LoVo (cell line): Measurements from ENCODE around the gene HAGHL.

Source experiments
- DNase-seq: peaks from one replicate; pipeline ENCODE4 v3.0.0-alpha.2; 2016; ENCODE audit warnings: low spot score

HAGHL gene

DNA sequence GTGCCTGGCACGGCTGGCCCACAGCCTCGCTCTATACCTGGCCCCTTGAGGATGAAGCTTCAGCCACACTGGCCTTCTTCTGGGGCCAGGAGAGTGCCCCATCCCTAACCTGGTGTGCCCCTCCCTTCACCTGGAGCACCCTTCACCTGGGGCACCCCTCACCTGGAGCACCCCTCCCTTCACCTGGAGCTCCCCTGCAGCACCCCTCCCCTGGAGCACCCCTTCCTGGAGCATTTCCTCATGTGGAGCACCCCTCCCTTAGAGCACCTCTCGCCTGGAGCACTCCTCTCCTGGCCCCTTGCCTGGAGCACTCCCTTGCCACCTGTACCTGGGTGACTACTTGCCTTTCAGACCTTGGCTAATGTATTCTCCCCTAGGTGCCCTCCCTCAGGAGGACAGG lies 18.9 kb upstream of the HAGHL start:
- DNase-seq: no peak

DNA sequence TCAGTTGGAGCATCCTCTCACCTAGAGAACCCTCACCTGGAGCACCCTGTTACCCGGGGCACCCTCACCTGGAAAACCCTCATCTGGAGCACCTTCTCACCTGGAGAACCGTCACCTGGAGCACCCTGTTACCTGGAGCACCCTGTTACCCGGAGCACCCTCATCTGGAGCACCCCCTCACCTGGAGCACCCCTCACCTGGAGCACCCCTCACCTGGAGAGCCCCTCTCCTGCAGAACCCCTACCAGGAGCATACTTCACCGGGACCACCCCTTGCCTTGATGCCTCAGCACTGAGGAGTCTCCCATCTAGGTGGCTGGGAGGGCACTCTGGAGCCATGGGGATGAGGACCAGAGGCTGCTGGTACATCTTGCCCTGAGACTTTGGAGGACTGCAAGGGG lies 17.9 kb upstream of the HAGHL start:
- no peak for DNase-seq

DNA sequence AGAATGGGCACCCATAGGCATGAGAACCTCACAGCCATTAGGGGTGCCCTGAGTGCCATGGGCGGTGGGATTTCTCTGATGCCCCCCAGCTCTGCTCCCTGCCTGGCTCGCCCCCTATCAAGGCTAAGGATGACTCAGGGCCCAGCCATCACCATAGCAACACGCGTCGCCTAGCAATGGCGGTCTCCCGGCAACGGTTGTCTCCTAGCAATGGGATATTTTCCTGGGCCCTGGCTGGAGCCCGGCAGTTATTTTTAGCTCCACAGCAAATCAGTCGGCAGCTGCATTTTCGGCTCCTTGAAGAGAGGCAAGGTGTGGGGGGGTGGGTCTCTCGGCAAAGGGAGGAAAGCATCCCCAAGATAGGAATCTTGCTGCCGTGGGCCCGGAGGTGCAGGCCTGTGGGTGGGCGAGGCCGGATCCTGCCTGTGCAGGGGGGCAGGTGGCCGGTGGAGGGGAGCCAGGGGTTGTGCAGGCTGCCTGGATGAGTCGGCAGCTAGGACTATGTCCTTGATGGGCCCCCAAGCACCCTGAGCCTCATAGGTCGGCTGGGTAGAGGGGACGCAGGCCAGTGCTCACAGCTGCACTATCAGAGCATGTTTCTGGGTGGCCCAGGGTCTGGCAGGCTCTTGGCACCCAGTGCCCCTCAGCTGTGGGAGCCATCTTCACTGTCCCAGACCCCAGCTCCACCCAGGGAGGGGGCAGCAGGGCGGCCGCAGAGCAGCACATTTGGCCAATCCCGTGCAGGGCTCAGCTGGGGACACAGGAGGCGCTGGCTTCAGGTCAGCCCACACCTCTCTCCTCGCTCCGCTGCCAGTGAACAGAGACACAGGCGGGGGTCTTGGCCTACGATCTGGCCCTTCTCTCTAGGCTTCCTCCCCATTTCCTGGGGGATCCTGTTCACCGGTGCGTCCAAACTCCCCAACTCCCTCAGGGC lies 17.1 kb upstream of the HAGHL start:
- no peak for DNase-seq

DNA sequence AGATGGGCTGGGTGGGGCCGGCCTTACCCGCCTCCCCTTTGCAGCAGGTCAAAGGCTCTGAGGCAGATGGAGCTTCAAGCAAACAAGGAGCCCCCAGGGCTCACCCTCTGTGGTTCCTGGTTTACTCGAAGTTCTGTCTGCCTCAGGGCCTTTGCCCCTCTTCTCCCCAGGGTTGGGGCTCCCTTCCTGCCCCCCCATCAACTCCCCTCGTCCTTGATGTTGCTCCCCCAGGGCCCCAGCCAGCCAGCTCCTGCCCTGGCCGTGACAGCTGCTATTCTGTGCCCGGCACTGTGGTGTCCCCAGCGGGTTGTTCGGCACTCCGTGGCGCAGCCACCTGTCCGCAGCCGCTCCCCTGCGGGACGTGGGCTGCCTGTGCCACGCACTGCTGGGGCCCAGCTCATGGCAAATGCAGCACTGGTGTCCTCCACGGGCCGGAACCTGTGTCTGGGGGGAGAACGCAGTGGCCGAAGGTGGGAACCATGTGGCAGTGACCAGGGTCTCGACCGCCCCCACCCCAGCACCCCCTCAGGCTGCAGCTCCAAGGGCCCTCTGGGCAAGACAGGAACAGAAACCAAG lies 16.3 kb upstream of the HAGHL start:
- no peak for DNase-seq

DNA sequence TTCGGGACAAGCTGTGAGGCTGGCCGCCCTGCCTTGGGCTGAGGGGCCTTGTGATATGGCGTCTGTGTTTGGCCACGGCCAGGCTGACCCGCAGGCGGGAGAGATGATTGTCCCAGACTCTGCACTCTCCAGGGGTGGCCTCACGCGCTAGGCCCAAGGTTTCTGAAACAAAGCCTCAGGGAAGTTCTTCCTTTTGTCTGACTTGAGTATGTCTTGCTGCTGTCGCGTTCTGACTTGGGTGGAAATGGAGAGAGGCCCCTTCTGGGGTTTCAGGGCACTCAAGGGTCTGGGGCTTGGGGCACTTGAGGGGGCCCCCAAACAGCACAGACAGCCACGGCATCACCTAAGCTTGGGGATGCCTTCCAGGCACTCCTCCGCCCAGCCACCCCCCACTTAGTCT lies 15.8 kb upstream of the HAGHL start:
- no peak for DNase-seq

DNA sequence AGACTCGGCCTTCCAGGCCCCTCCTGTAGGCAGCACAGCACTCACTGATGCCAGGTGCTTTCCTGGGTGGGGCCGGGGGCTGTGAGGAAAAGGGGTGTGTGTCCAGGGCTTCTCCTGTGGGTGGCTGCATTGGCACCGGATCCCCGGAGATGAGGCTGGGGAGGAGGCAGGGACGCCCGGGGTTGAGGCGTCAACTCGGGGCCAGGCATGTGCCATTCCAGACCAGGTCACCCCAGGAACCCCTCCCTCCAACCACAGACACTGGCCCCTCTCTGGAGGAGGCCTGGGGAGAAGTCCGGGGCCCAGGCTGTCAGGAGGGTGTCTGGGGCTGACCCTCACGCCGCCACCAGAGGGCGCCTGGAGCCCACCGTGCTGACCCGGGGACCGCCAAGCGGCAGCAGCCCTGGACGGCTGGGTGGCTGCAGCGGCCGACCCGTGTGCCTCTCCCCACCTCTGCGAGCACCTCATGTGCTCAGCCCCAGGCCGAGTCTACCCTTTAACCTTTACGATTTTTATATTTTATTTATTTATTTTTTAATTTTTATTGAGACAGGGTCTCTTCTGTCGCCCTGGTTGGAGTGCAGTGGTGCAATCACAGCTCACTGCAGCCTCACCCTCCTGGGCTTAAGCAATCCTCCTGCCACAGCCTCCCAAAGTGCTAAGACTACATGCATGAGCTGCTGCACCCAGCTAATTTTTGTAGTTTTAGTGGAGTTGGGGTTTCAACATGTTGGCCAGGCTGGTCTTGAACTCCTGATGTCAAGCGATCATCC lies 15.2 kb upstream of the HAGHL start:
- DNase-seq: peak; percentile 69

DNA sequence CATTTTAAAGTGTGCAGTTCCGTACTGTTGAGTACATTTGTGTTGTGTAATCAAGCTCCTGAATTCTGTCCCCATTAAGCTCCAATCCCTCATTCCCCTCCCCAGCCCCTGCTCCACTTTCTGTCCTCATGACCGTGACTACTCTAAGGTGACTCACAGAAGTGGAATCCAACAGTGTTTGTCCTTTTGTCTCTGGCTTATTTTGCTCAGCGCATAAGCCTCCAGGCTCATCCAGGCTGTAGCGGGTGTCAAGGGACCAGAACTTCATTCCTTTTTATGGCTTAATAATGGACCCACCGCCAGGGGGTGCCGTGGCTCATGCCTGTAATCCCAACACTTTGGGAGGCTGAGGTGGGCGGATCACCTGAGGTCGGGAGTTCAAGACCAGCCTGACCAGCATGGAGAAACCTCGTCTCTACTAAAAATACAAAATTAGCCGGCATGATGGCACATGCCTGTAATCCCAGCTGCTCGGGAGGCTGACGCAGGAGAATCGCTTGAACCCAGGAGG lies 14.1 kb upstream of the HAGHL start:
- DNase-seq: peak; percentile 79

DNA sequence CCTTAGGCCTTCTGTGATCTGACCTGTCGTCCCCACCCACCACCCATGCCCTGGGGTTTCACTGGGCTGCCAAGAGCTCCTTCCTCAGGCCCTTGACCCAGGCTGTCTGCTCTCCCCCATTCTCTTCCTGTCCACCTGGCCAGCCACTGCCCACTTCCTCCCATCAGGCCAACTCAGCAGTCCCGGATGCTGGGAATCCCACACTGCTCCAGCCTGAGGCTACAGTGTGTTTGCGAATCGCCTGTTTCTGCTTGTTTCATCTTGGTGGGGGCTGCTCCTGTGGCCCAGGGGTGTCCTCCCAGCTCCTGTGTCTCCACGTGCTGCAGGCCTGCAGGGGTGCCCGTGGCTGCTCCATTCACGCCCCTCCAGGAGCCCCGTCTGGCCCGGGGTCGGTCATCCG lies 12.8 kb upstream of the HAGHL start:
- DNase-seq: no peak

DNA sequence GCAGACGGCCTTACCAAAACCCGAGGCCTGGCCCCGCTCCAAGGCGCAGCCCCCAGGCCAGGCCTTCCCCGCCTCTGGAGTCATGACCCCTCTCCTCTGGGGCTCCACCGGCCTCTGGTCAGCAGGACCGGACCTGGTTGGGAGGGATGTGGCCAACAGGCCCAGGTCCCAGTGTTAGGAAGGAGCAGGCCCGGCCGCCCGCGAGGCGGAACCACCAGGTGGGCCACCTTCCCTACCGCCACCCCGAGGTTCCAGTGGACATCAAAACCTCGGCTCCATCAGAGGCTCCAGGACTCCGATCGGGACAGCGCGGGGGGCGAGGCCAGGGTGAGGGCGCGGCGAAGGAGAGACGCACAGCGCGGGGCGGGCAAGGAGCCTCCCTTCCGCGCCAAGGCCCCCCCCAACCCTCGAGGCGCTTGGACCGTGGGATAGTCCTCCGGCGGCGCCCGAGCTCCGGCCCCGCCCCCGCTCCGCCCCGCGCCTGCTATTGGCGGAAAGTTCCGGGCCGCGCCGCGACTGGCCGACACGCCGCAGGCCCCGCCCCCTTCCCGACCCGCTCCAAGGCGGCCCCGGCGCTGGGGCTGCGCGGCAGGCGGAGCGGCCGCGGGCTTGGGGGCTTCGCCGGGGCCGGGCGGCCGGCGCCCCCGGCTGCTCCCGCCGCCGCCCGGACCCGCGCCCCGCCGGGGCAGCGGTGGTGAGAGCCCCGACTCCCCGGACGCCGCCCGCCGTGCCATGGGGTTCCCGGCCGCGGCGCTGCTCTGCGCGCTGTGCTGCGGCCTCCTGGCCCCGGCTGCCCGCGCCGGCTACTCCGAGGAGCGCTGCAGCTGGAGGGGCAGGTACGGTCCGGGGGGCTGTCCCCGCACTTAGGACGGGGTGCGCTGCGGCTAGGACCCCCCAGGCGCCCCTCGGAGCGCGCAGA lies 12.1 kb upstream of the HAGHL start, which contains the start of gene METRN:
Gene METRN, plus strand, starts transcription at position 561 of the 919 bp plus-strand sequence. Its CDS starts 172 bp downstream, at position 733.
- DNase-seq: peak; percentile 93

DNA sequence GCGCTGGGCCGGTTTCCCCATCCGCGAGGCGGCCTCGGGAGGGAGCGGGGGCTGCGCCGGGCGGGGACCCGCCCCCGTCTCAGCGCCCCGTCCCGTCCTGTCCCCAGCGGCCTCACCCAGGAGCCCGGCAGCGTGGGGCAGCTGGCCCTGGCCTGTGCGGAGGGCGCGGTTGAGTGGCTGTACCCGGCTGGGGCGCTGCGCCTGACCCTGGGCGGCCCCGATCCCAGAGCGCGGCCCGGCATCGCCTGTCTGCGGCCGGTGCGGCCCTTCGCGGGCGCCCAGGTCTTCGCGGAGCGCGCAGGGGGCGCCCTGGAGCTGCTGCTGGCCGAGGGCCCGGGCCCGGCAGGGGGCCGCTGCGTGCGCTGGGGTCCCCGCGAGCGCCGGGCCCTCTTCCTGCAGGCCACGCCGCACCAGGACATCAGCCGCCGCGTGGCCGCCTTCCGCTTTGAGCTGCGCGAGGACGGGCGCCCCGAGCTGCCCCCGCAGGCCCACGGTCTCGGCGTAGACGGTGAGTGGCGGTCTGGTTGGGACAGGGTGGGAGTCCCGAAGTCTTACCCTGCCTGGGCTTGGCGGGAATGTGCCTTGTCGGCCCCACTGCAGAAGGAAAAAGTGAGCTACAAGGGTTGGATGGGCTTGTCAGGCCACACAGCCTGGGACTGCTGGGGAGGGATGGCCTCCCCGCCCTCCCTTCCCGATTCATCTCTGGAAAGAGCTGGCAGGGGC lies 11.3 kb upstream of the HAGHL start:
- peak; percentile 49 for DNase-seq

DNA sequence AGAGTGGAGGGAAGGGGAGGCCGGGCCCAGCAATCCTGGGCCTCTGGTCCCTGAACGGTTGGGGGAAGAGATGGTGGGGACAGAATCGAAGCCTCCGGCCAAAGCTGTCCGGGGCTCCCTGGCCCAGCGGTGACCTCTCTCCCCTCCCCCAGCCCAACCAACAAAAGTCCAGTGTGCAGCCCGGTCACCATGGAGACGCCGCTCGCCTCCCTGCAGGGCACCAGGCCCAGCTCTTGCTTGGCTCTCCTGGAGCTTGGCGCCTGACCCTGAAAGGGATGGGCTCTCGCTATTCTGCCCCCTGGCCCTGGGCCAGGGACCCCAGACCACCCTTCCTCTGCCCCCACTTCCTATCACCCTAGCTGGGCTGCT lies 10.7 kb upstream of the HAGHL start:
- DNase-seq: no peak

DNA sequence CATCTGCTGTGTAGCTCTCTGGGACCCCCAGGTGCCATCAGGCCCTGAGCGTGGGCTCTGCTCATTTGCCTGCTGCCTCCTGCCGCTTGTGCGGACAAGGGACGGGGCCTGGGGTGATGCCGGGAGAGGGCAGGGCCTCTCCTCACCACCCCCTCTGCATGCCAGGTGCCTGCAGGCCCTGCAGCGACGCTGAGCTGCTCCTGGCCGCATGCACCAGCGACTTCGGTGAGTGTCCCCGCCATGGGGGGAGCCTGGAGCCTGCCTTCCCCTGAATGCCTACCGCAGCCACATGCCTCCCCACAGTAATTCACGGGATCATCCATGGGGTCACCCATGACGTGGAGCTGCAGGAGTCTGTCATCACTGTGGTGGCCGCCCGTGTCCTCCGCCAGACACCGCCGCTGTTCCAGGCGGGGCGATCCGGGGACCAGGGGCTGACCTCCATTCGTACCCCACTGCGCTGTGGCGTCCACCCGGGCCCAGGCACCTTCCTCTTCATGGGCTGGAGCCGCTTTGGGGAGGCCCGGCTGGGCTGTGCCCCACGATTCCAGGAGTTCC lies 10.1 kb upstream of the HAGHL start:
- no peak for DNase-seq

DNA sequence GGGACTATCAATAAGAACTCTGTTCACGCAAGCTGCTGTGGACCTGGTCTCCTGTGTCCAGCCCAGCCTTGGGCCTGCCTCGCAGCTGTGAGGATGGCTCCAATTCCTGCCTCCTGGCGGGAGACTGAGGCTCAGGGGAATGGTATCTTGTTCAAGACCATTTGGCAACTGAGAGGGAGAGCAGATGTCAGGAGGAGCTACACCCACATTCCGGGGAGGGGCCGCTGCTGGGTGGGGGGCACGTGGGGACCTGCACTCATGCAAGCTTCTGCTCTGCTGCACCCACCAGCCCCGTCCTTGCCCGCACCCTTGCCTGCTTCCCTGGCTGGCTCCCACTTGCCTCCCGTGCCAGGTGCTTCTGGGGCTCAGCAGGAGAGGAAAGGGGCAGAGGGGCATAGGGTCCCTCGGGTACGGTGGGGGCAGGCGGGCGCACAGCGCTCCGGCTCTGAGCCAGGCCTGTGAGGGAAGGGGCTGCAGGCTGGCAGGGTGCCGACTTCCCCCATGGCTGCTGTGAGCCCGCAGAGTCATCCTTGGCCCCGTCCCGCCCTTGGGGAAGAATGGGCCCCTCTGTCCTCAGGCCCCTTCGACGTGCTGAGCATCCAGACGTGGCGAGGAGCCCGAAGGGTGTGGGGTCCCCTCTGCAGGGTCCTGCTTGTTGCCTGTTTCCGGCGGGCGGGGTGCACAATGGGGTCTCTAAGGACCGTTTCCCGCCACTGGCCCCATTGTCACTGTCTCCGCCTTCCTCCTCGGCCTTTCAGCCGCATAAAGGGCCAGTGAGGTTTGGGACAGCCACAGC lies 9.3 kb upstream of the HAGHL start:
- no peak for DNase-seq

DNA sequence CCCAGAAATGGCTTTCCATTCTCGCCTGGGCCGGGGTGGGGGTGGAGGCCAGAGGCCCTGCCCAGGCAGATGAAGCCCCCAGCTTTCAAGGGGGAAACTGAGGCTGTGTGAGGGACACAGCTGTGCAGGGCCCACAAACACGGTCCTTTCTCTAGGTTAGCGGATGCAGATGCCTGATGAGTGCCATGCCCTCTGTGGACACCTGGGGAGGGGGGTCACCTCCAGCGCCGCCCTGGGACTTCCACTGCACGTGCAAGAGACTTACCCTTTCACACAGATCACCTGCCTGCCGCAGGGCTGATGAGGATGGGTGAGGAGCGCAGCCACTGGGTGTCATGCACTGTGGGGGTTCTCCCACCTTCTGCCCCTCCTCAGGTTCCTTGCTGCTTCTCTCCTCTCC lies 8.5 kb upstream of the HAGHL start:
- no peak for DNase-seq

DNA sequence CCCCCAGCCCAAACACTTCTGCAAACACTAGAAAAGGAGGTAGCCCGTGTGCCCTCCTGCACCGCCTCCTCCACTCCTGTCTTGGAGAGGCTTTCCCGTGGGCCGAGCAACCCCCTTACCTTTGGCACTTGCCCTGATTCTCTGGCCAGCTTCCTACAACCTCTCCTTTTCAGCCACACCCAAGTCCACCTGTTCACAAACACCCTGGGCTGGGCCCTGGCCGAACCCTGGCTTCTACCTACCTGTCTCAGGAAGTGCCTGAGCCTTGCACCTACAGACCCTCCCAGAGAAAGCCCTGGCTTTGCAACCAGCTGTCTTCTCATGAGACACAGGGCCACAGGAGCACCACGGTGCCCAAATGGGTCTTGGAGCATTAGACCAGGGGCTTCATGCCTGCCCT lies 8.0 kb upstream of the HAGHL start:
- no peak for DNase-seq

DNA sequence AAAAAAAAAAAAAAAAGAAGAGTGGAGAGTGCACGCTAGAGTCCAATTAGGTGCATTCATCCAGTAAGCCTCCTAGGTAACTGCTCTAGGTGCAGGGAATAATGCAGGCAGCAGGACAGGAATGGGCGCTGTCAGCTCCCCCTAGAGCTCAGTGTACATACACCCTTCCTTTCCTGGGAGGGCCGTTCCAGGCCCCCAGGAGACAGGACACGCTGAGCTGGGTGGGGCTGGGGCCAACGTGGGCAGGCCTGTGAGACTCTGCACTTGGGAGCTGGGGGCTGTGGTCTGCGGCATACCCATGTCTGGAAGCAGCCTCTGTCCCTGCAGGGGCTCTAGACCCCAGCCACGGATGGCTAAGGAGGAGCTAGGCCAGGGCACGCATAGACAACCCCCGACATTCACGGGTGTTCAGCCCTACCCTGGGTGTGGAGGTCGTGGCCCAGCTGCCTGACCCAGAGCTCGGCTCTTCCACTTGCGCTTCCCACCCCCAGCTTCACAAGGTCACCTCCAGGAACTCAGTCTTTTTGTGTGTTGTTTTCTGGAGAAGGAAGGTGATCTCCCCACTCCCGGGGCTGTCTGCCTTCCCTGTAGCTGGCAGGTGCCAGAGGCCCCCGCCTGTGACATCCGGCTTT lies 7.0 kb upstream of the HAGHL start:
- DNase-seq: peak; percentile 58

DNA sequence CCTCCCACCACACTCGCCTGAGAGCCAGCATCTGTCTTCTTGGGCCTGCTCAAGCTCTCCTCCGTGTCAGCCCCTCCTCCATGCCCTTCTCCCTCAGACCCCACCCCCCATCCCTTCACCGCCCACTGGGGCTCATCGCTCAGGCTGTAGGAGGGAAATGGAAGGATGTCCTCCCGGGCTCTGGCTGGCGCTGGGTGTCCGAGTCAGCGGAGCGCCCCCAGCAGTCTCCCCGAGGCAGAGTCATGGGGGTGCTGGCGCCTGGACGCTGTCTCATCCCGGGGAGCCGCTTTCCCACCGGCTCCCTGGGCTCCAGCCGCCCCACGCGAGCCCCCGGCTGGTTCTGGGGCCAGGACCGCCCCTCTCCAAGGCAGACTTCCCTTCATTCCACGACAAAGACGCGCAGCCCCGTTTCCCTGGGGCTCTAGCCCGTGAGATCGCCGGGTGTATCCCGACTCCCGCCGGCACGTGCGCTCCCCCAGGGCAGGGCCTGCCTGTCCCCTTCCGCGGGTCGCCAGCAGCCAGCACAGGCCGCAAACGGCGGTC lies 6.4 kb upstream of the HAGHL start:
- DNase-seq: peak; percentile 41

DNA sequence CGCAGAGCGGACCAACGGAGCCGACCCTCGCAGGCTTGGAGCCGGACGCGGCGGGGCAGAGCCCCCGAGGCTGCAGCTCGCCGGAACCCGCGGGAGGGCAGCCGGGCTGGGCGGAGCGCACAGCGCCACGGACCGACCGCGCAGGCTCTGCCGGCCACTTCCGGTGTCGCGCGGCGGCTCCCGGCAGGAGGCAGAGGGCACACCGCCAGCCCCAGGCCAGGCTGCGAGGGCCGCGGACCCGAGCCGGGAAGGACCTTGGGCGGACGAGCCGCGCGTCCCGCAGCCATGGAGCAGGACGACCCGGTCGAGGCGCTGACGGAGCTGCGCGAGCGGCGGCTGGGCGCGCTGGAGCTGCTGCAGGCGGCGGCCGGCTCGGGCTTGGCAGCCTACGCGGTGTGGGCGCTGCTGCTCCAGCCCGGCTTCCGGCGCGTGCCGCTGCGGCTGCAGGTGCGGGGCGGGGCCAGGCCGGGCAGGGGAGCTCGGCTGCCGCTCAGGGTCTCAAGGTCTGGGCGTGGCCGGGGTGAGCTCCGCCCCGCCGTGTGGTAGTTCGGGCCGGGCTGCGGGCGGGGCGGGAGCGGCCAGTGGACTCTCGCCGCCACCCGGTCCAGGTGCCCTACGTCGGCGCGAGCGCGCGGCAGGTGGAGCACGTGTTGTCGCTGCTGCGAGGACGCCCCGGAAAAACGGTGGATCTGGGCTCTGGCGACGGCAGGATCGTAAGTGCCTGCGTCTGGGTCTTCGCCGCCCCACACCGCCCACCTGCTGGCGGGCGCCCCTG lies 5.7 kb upstream of the HAGHL start, which contains the start of gene ANTKMT:
Gene ANTKMT, plus strand, starts transcription at position 157 of the 775 bp plus-strand sequence. Its CDS starts 129 bp downstream, at position 286.
- DNase-seq: peak; percentile 93
